NT2/D1 (cell line): Measurements from ENCODE around the gene TENT4B.
"Not testable (repeated sequence)": the region's sequence is repeated elsewhere in the genome, so short reads cannot be mapped to it uniquely, and the experiment has no call there.

ENCODE experiments used
- DNase-seq: peaks from one replicate; pipeline ENCODE4 v3.0.0-alpha.2; 2011; ENCODE audit warnings: low read depth, low spot score
- H3K27me3 ChIP-seq: 2 replicates; pipeline ENCODE4 v1.6.0; 2011; ENCODE audit warnings: mild to moderate bottlenecking; ENCODE audit not compliant: insufficient read length, insufficient read depth
- H3K36me3 ChIP-seq: 2 replicates; pipeline ENCODE4 v1.6.1; 2011; ENCODE audit warnings: mild to moderate bottlenecking, low read length, mixed read lengths; ENCODE audit not compliant: insufficient read depth, insufficient read length
- H3K4me1 ChIP-seq: 2 replicates; pipeline ENCODE4 v1.5.1; 2011; ENCODE audit not compliant: insufficient read depth, insufficient read length
- H3K4me3 ChIP-seq: 2 replicates; pipeline ENCODE4 v1.5.1; 2011; ENCODE audit warnings: low read depth; ENCODE audit not compliant: insufficient read length
- H3K9ac ChIP-seq: 2 replicates; pipeline ENCODE4 v1.6.0; 2011; ENCODE audit warnings: low read depth; ENCODE audit not compliant: insufficient read length
- H3K9me3 ChIP-seq: 2 replicates; pipeline ENCODE4 v1.5.1; 2011; ENCODE audit warnings: mild to moderate bottlenecking, low read length; ENCODE audit not compliant: insufficient read depth
- SUZ12 ChIP-seq: IDR thresholded peaks from 2 replicates; pipeline ENCODE4 v1.6.1; 2011; ENCODE audit not compliant: insufficient read length, insufficient read depth; ENCODE audit errors: extremely low read depth
- YY1 ChIP-seq: IDR thresholded peaks from 2 replicates; pipeline ENCODE4 v1.6.1; 2011; ENCODE audit not compliant: insufficient read length, insufficient read depth
- ZNF274 ChIP-seq: IDR thresholded peaks from 2 replicates; pipeline ENCODE4 v1.6.1; 2011; ENCODE audit warnings: mild to moderate bottlenecking, low read depth, low read length

TENT4B gene

DNA sequence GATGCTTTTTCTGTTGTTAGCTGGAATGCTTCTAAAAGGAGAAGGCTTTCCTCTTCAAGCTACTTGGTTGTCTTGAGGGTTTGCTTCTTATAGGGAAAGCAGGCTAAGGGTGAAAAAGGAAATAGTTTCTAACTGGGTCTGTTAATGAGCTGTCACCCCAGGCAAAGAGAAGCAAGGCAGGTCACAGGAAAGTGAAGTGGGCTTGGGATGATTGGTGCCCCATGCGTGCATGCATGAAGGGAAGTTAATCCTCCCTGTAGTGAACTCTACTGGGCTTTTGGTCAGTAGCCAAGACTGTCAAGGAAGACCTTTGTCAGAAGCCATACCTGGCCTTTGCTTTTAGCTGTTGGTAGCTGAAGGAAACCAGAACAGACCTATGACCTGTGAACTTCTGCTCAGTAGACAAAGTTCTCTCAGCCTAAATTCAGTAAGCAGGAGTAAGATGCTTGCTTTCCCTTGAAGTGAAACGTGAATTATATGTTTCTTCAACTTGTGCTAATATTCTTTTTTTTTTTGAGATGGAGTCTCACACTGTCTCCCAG, 16.5 kb downstream of the TENT4B start:
- DNase-seq, result no peak

DNA sequence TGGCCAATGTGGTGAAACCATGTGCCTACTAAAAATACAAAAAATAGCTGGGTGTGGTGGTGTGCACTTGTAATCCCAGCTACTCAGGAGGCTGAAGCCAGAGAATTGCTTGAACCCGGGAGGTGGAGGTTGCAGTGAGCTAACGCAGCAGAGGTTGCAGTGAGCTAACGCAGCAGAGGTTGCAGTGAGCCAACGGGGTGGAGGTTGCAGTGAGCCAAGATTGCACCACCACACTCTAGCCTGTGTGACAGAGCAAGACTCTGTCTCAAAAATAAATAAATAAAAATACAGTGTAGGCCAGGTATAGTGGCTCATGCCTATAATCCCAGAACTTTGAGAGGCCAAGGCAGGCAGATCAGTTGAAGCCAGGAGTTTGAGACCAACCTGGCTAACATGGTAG, 18.7 kb downstream of the TENT4B start:
- H3K4me3 ChIP-seq, H3K27me3 ChIP-seq, H3K9me3 ChIP-seq, H3K36me3 ChIP-seq, DNase-seq, H3K4me1 ChIP-seq, H3K9ac ChIP-seq: not testable (repeated sequence)

More for the DNA sequence above, 16.5 kb downstream of the TENT4B start:
- Histone ChIP-seq H3K4me3 (no peak overlapping the region), H3K9ac (no peak overlapping the region), H3K27me3 (no peaks in the 10 kb centered on the region), H3K4me1 (no peaks in the 10 kb centered on the region), H3K36me3 (no peaks in the 10 kb centered on the region), H3K9me3 (no peaks in the 10 kb centered on the region)
- TF ChIP-seq YY1 (no peak), SUZ12 (no peak), ZNF274 (no peak)

DNA sequence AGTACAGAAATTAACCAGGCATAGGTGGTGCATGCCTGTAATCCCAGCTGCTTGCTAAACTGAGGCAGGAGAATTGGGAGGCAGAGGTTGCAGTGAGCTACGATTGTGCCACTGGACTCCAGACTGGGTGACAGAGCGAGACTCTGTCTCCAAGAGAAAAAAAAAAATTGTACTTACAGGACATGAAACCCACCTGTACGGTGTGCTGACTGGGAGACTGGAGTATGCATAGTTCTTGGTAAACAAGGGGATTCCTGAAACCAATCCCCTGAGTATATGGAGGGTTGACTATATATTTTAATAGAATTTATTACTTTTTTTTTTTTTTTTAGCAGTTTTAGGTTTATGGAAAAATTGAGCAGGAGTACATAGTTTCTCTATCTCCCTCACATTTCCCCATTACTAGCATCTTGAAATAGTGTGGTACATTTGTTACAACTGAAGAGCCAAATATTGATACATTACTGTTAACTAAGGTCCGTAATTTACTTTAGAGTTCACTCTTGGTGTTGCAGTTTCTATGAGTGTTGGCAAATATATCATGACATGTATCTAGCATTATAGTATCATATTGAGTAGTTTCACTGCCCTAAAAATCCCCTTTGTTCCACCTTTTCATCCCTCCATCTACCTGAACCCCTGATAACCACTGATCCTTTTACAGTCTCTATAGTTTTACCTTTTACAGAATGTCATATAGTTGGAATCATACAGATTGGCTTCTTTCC, 19.3 kb downstream of the TENT4B start:
- Histone ChIP-seq H3K36me3 (no peaks in the 10 kb centered on the region), H3K27me3 (no peaks in the 10 kb centered on the region), H3K4me3 (no peak overlapping the region), H3K4me1 (no peaks in the 10 kb centered on the region), H3K9me3 (peaks cover 6% of the 10 kb centered on the region; the same call in 1 of the 2 replicates), H3K9ac (no peak overlapping the region)
- TF ChIP-seq SUZ12 (no peak), YY1 (no peak), ZNF274 (no peak)
- DNase-seq, result no peak

DNA sequence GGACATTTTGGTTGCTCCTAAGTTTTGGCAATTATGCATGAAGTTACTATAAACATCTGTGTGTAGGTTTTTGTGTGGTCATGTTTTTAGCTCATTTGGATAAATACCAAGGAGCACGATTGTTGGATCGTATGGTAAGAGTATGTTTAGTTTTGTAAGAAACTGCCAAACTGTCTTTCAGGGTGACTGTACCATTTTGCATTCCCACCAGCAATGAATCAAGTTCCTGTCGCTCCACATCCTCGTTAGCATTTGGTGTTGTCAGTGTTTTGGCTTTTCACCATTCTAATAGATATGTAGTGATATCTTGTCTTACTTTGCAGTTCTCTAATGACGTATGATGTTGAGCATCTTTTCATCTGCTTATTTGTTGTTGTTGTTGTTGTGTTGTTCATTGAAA, 20.2 kb downstream of the TENT4B start:
- Histone ChIP-seq H3K9me3 (peaks cover 6% of the 10 kb centered on the region; the same call in 1 of the 2 replicates), H3K36me3 (no peaks in the 10 kb centered on the region), H3K27me3 (no peaks in the 10 kb centered on the region), H3K9ac (no peak overlapping the region), H3K4me1 (no peaks in the 10 kb centered on the region), H3K4me3 (no peak overlapping the region)
- DNase-seq, result no peak
- TF ChIP-seq ZNF274, result no peak
- no peak for TF ChIP-seq SUZ12

DNA sequence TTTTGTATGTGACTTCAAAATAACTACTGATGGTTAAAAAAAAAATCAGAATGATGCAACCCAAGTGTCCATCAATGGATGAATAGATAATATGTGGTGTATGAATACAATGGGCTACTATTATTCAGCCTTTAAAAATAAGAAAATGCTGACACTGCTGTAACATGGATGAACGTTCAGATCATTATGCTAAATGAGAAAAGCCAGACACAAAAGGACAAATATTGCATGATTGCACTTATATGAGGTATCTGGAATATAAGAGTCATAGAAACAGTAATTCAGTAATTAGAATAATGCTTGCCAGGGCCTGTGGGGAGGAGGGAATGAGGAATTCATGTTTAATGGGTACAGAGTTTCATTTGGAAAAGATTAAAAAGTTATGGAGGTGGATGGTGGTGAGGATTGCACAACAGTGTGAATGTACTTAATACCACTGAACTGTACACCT, 25.4 kb downstream of the TENT4B start:
- H3K9ac ChIP-seq, result no peak overlapping the region
- no peaks in the 10 kb centered on the region for H3K27me3 ChIP-seq
- TF ChIP-seq SUZ12 (no peak), YY1 (no peak), ZNF274 (no peak)
- H3K36me3 ChIP-seq, result no peaks in the 10 kb centered on the region
- H3K4me3 ChIP-seq, result no peak overlapping the region
- H3K9me3 ChIP-seq, result peaks cover 6% of the 10 kb centered on the region; the same call in 1 of the 2 replicates
- no peak for DNase-seq
- H3K4me1 ChIP-seq, result no peaks in the 10 kb centered on the region

DNA sequence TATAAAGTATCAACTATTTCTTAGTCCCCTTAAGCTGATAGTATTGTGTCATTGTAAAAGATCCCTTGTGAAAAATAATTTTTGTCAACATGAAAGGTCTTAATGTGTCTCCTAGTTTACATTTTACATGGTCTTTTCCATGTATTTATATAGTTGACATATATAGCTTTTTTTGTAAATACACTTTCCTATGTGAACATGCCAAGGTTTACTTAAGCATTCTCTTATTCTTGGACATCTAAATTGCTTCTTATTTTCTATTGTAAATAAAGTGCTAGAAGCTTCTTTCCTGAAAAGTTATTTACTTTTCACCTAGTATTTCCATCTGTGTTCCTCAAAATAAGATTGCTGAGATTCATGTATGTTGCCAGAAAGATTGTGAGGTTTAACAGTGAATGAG, 29.3 kb downstream of the TENT4B start:
- Histone ChIP-seq H3K27me3 (no peaks in the 10 kb centered on the region), H3K4me3 (no peak overlapping the region), H3K4me1 (no peaks in the 10 kb centered on the region), H3K9me3 (no peaks in the 10 kb centered on the region), H3K36me3 (no peaks in the 10 kb centered on the region), H3K9ac (no peak overlapping the region)
- TF ChIP-seq ZNF274 (no peak), SUZ12 (no peak)
- no peak for DNase-seq

DNA sequence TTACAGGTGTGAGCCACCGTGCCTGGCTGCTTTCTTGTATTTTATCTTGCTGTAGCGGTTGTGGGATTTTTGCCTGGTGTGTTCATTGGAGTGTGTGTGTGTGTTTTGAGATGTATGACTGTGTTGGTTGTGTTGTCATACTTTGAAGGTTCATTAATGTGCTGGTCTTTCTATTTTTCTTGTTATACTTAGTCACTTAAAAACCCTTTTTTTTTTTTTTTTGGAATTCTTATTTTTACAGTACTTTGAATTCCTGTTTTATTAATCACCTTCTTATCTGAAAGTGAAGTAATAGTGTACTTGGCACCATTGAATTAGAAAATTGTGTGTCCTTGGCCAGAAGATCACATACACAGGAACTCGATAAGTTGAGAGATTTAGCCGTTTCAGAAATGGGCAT, 30.2 kb downstream of the TENT4B start:
- Histone ChIP-seq H3K4me3 (no peak overlapping the region), H3K9ac (no peak overlapping the region), H3K4me1 (no peaks in the 10 kb centered on the region), H3K27me3 (no peaks in the 10 kb centered on the region), H3K9me3 (no peaks in the 10 kb centered on the region), H3K36me3 (no peaks in the 10 kb centered on the region)
- TF ChIP-seq SUZ12 (no peak), ZNF274 (no peak), YY1 (no peak)
- DNase-seq, result no peak
